Amniotic epithelial cell (primary cell): ENCODE results near the gene PEX16.

ENCODE experiments used
- DNase-seq: peaks from one replicate; pipeline ENCODE4 v3.0.0-alpha.2; 2010; ENCODE audit warnings: low read depth

PEX16 gene

GRCh38 chr11:45876401-45876800, 41.3 kb downstream of the PEX16 start:
- DNase-seq = no peak

- DNase-seq = peak; percentile 85
These were observed 44.9 kb downstream of the PEX16 start for GRCh38 chr11:45872651-45873356.

GRCh38 chr11:45871638-45872037, 46.0 kb downstream of the PEX16 start:
- no peak for DNase-seq

- no peak for DNase-seq
These were observed 47.0 kb downstream of the PEX16 start for GRCh38 chr11:45870706-45871105.

GRCh38 chr11:45869551-45869950, 48.1 kb downstream of the PEX16 start:
- no peak for DNase-seq

GRCh38 chr11:45864041-45864440, 53.6 kb downstream of the PEX16 start:
- DNase-seq = no peak

- DNase-seq = no peak
These were observed 56.7 kb downstream of the PEX16 start for GRCh38 chr11:45860764-45861510.

GRCh38 chr11:45860348-45860747, 57.3 kb downstream of the PEX16 start:
- peak; percentile 59 for DNase-seq
